Mesenchymal stem cell (in vitro differentiated cells and primary cell): ENCODE data around the gene GALNT2.

Source experiments
- DNase-seq: peaks from one replicate; pipeline ENCODE4 v3.0.0-alpha.2; 2013
- H2AFZ ChIP-seq: one replicate; pipeline ENCODE4 v1.6.1; 2013; ENCODE audit warnings: low read depth, mild to moderate bottlenecking, control low read depth, inconsistent platforms, low read length, moderate library complexity
- H2AK5ac ChIP-seq: 2 replicates; pipeline ENCODE4 v1.6.1; 2013; ENCODE audit warnings: low read length, moderate library complexity, mild to moderate bottlenecking, inconsistent platforms; ENCODE audit not compliant: severe bottlenecking
- H2BK120ac ChIP-seq: one replicate; pipeline ENCODE4 v1.6.1; 2013; ENCODE audit warnings: low read depth, mild to moderate bottlenecking, inconsistent platforms, low read length, moderate library complexity
- H2BK12ac ChIP-seq, 2 experiments: one replicate each; pipeline ENCODE4 v1.6.1; 2013; ENCODE audit warnings: inconsistent platforms in 2 of 2, low read length in 2 of 2, mild to moderate bottlenecking in 2 of 2, moderate library complexity in 2 of 2, control low read depth in 1 of 2
- H2BK15ac ChIP-seq: one replicate; pipeline ENCODE4 v1.6.1; 2013; ENCODE audit warnings: mild to moderate bottlenecking, low read depth, inconsistent platforms; ENCODE audit not compliant: poor library complexity, severe bottlenecking
- H2BK5ac ChIP-seq: 2 replicates; pipeline ENCODE4 v1.6.1; 2013; ENCODE audit warnings: low read depth, mild to moderate bottlenecking, low read length, control low read depth, inconsistent platforms; ENCODE audit not compliant: poor library complexity, severe bottlenecking
- H3K14ac ChIP-seq, 2 experiments: one replicate each; pipeline ENCODE4 v1.6.1; 2013; ENCODE audit warnings: inconsistent platforms in 2 of 2, low read length in 2 of 2, control low read depth in 1 of 2, mild to moderate bottlenecking in 1 of 2, moderate library complexity in 1 of 2
- H3K18ac ChIP-seq, 2 experiments: one replicate each; pipeline ENCODE4 v1.6.1; 2013; ENCODE audit warnings: inconsistent platforms in 2 of 2, low read length in 2 of 2, control low read depth in 1 of 2, low read depth in 1 of 2, mild to moderate bottlenecking in 1 of 2
- H3K23ac ChIP-seq, 2 experiments: one replicate each; pipeline ENCODE4 v1.6.1; 2013; ENCODE audit warnings: inconsistent platforms in 2 of 2, low read length in 2 of 2, mild to moderate bottlenecking in 2 of 2, moderate library complexity in 2 of 2, control low read depth in 1 of 2
- H3K27ac ChIP-seq: 2 replicates; pipeline ENCODE4 v1.5.1; 2013; ENCODE audit warnings: mild to moderate bottlenecking, moderate library complexity, low read length, control low read depth, inconsistent platforms; ENCODE audit not compliant: poor library complexity, severe bottlenecking
- H3K27me3 ChIP-seq, 2 experiments: 2 replicates each; pipeline versions ENCODE4 v1.6.1 to v1.7.0; 2013; ENCODE audit warnings: low read length in 2 of 2, mild to moderate bottlenecking in 2 of 2, moderate library complexity in 2 of 2, control low read depth in 1 of 2, inconsistent platforms in 1 of 2; ENCODE audit not compliant: control insufficient read depth in 1 of 2, insufficient read depth in 1 of 2
- H3K36me3 ChIP-seq, 2 experiments: 2 replicates each; pipeline versions ENCODE4 v1.6.1 to v1.7.0; 2013; ENCODE audit warnings: low read length in 2 of 2, control low read depth in 1 of 2, inconsistent platforms in 1 of 2, low read depth in 1 of 2, mild to moderate bottlenecking in 1 of 2; ENCODE audit not compliant: insufficient read depth in 2 of 2, control insufficient read depth in 1 of 2
- H3K4ac ChIP-seq, 2 experiments: one replicate each; pipeline ENCODE4 v1.6.1; 2013; ENCODE audit warnings: inconsistent platforms in 2 of 2, low read length in 2 of 2, mild to moderate bottlenecking in 2 of 2, moderate library complexity in 2 of 2, control low read depth in 1 of 2, low read depth in 1 of 2
- H3K4me1 ChIP-seq: 2 replicates; pipeline ENCODE4 v1.6.1; 2013; ENCODE audit warnings: low read depth, low read length, control low read depth; ENCODE audit not compliant: control insufficient read depth, insufficient read depth
- H3K4me2 ChIP-seq: 2 replicates; pipeline ENCODE4 v1.6.1; 2013; ENCODE audit warnings: low read length, mild to moderate bottlenecking, inconsistent platforms; ENCODE audit not compliant: poor library complexity, severe bottlenecking
- H3K4me3 ChIP-seq, 2 experiments: 2 replicates each; pipeline versions ENCODE4 v1.5.1 to v1.7.0; 2013; ENCODE audit warnings: low read length in 2 of 2, mild to moderate bottlenecking in 2 of 2, control low read depth in 1 of 2, low read depth in 1 of 2; ENCODE audit not compliant: insufficient read depth in 1 of 2
- H3K79me1 ChIP-seq: replicated peaks from 2 replicates; pipeline ENCODE4 v1.6.1; 2013; ENCODE audit warnings: mild to moderate bottlenecking, control low read depth, low read length, inconsistent platforms; ENCODE audit not compliant: poor library complexity, severe bottlenecking
- H3K9ac ChIP-seq: 2 replicates; pipeline ENCODE4 v1.7.0; 2013; ENCODE audit warnings: mild to moderate bottlenecking, low read length, moderate library complexity
- H3K9me3 ChIP-seq: 2 replicates; pipeline ENCODE4 v1.7.0; 2013; ENCODE audit warnings: mild to moderate bottlenecking, low read length; ENCODE audit not compliant: control insufficient read depth
- H4K8ac ChIP-seq: one replicate; pipeline ENCODE4 v1.6.1; 2013; ENCODE audit warnings: inconsistent platforms, mild to moderate bottlenecking, low read length, moderate library complexity
- H4K91ac ChIP-seq: one replicate; pipeline ENCODE4 v1.6.1; 2013; ENCODE audit warnings: mild to moderate bottlenecking, low read length, inconsistent platforms
- WGBS: methylation state at CpG from one replicate; pipeline ENCODE4 v1.1.7; 2013; ENCODE audit warnings: mixed read lengths; 5-methylcytosine and 5-hydroxymethylcytosine counted together

GALNT2 gene

GRCh38 chr1:230052018-230052417 is 15.0 kb upstream of the GALNT2 start:
- Histone ChIP-seq H2BK5ac (no peak overlapping the region), H3K4me2 (no peak overlapping the region), H3K36me3 (no peaks in the 10 kb centered on the region), H2BK120ac (no peak overlapping the region), H3K23ac (no peak overlapping the region), H3K4ac (no peak overlapping the region), H2AFZ (no peak overlapping the region), H2BK15ac (no peak overlapping the region), H3K4me1 (no peaks in the 10 kb centered on the region), H4K91ac (no peak overlapping the region), H3K9ac (no peak overlapping the region), H4K8ac (no peak overlapping the region), H3K27ac (no peak overlapping the region), H3K9me3 (peaks cover 3% of the 10 kb centered on the region), H3K18ac (no peak overlapping the region), H3K79me1 (no peaks in the 10 kb centered on the region), H2AK5ac (no peak overlapping the region), H3K14ac (no peak overlapping the region), H2BK12ac (no peak overlapping the region), H3K27me3 (peaks cover 12 to 17% of the 10 kb centered on the region in 2 experiments), H3K4me3 (no peak overlapping the region)
- WGBS, result 87% methylated on average over 2 of the region's 2 CpGs
- DNase-seq, result no peak

- H2BK12ac ChIP-seq, result no peak overlapping the region
- peaks cover 3% of the 10 kb centered on the region for H3K9me3 ChIP-seq
- no peak overlapping the region for H2AK5ac ChIP-seq
- no peak overlapping the region for H2BK120ac ChIP-seq
- no peak overlapping the region for H4K8ac ChIP-seq
- H3K27me3 ChIP-seq, result peaks cover 12 to 17% of the 10 kb centered on the region in 2 experiments
- H3K9ac ChIP-seq, result no peak overlapping the region
- H2BK15ac ChIP-seq, result no peak overlapping the region
- no peak overlapping the region for H2AFZ ChIP-seq
- no peaks in the 10 kb centered on the region for H3K36me3 ChIP-seq
- WGBS, result 86% methylated on average over 5 of the region's 5 CpGs
- H3K4me3 ChIP-seq, result no peak overlapping the region
- H3K4me2 ChIP-seq, result no peak overlapping the region
- no peak overlapping the region for H2BK5ac ChIP-seq
- no peak overlapping the region for H3K14ac ChIP-seq
- no peak for DNase-seq
- H3K4ac ChIP-seq, result no peak overlapping the region
- no peak overlapping the region for H3K23ac ChIP-seq
- no peak overlapping the region for H3K27ac ChIP-seq
- no peaks in the 10 kb centered on the region for H3K4me1 ChIP-seq
- no peak overlapping the region for H3K18ac ChIP-seq
- no peak overlapping the region for H4K91ac ChIP-seq
- H3K79me1 ChIP-seq, result no peaks in the 10 kb centered on the region
These were observed 14.4 kb upstream of the GALNT2 start for GRCh38 chr1:230052665-230053064.

- no peak overlapping the region for H3K4ac ChIP-seq
- H4K91ac ChIP-seq, result no peak overlapping the region
These were observed 12.8 kb upstream of the GALNT2 start for GRCh38 chr1:230054092-230054749.

DNA sequence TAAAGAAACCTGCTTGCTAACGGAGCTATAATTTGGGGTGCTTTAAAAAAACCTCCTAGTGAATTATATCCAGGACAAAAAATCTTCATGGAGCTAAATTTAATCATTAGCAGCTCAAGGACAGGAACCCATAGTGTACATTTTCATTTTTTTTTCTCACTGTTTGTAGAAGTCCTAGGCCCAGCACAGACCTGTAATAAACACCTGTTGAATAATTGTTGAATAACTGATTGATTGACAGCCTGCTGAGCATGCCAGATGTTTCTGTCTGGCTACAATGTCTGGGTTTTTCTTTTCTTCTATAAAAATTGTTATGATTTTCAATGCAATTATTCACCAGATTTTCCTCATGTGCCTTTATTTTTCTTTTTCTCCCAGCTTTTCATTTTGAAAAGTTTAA is 10.9 kb upstream of the GALNT2 start:
- Histone ChIP-seq H3K9ac (no peak overlapping the region), H4K91ac (no peak overlapping the region)
- 89% methylated on average over 1 of the region's 1 CpG for WGBS

More at GRCh38 chr1:230054092-230054749, 12.8 kb upstream of the GALNT2 start:
- no peak overlapping the region for H4K8ac ChIP-seq
- no peak overlapping the region for H2AK5ac ChIP-seq
- no peaks in the 10 kb centered on the region for H3K4me1 ChIP-seq
- DNase-seq, result no peak
- H2BK12ac ChIP-seq, result no peak overlapping the region
- no peak overlapping the region for H3K9ac ChIP-seq
- H3K4me2 ChIP-seq, result no peak overlapping the region
- no peak overlapping the region for H2AFZ ChIP-seq
- H3K4me3 ChIP-seq, result no peak overlapping the region
- no peak overlapping the region for H3K14ac ChIP-seq
- no peak overlapping the region for H3K18ac ChIP-seq
- H2BK120ac ChIP-seq, result no peak overlapping the region
- H2BK15ac ChIP-seq, result no peak overlapping the region
- H3K9me3 ChIP-seq, result peaks cover 3% of the 10 kb centered on the region
- no peaks in the 10 kb centered on the region for H3K36me3 ChIP-seq
- peaks cover 5 to 17% of the 10 kb centered on the region in 2 experiments for H3K27me3 ChIP-seq
- H3K27ac ChIP-seq, result no peak overlapping the region
- H2BK5ac ChIP-seq, result no peak overlapping the region
- no peaks in the 10 kb centered on the region for H3K79me1 ChIP-seq
- no peak overlapping the region for H3K23ac ChIP-seq
- 91% methylated on average over 8 of the region's 8 CpGs for WGBS

More for the DNA sequence above, 10.9 kb upstream of the GALNT2 start:
- no peak overlapping the region for H2AK5ac ChIP-seq
- no peak overlapping the region for H3K27ac ChIP-seq
- H3K27me3 ChIP-seq, result peaks cover 5 to 14% of the 10 kb centered on the region in 2 experiments
- no peak overlapping the region for H2BK120ac ChIP-seq
- no peak overlapping the region for H3K18ac ChIP-seq
- H3K79me1 ChIP-seq, result no peaks in the 10 kb centered on the region
- H3K4me3 ChIP-seq, result no peak overlapping the region
- H3K4ac ChIP-seq, result no peak overlapping the region
- no peaks in the 10 kb centered on the region for H3K4me1 ChIP-seq
- H2BK15ac ChIP-seq, result no peak overlapping the region
- no peak overlapping the region for H3K23ac ChIP-seq
- no peak overlapping the region for H4K8ac ChIP-seq
- no peak for DNase-seq
- no peak overlapping the region for H3K4me2 ChIP-seq
- H3K14ac ChIP-seq, result no peak overlapping the region
- no peak overlapping the region for H2BK12ac ChIP-seq
- H2AFZ ChIP-seq, result no peak overlapping the region
- no peak overlapping the region for H2BK5ac ChIP-seq
- no peaks in the 10 kb centered on the region for H3K36me3 ChIP-seq
- peaks cover 8% of the 10 kb centered on the region for H3K9me3 ChIP-seq
